Measurements from ENCODE around the gene LORICRIN.

Gene LORICRIN

GRCh38 chr1:153307221-153307600 lies 47.7 kb downstream of the LORICRIN start:
- DNase-seq, result no peak

- DNase-seq, result no peak
Measured at GRCh38 chr1:153308540-153308939, 49.1 kb downstream of the LORICRIN start.

- no peak for DNase-seq
Measured at GRCh38 chr1:153309441-153309840, 50.0 kb downstream of the LORICRIN start.

GRCh38 chr1:153310526-153310925 lies 51.0 kb downstream of the LORICRIN start:
- DNase-seq, result no peak

All from stimulated activated CD4-positive, alpha-beta T cell treated with anti-CD3 and anti-CD28 coated beads, Interleukin-1b, Interleukin-23, amount 100 ng/mL, for 48 hours (primary cell).